Mononuclear cell (primary cell): ENCODE measurements around the gene HUWE1. TPM values are rescaled to one million over a fixed set of nuclear protein-coding genes. Genes with fewer than 3 reads are reported as not detected.
"Not testable (repeated sequence)": the region's sequence is repeated elsewhere in the genome, so short reads cannot be mapped to it uniquely, and the experiment has no call there.

Experiments used
- H3K27me3 ChIP-seq: 2 replicates; pipeline ENCODE4 v1.6.0; 2011; ENCODE audit warnings: low read length, control low read depth; ENCODE audit not compliant: insufficient read depth
- H3K4me1 ChIP-seq: 2 replicates; pipeline ENCODE4 v1.5.1; 2011; ENCODE audit warnings: mild to moderate bottlenecking, low read length, control low read depth; ENCODE audit not compliant: insufficient read depth
- H3K4me3 ChIP-seq: 2 replicates; pipeline ENCODE4 v1.5.1; 2011; ENCODE audit warnings: mild to moderate bottlenecking, low read length, moderate library complexity
- H3K9me3 ChIP-seq: 2 replicates; pipeline ENCODE4 v1.5.1; 2011; ENCODE audit warnings: low read depth, mild to moderate bottlenecking, control low read depth, low read length
- total RNA-seq: library from RNA; depleted of rRNA; stranded (reverse); fragments of >200 nt; gene quantifications from one replicate; pipeline ENCODE4 v1.2.3, GENCODE V29; 2012

The HUWE1 gene
- total RNA-seq, 1 donor = 72.2 TPM

DNA sequence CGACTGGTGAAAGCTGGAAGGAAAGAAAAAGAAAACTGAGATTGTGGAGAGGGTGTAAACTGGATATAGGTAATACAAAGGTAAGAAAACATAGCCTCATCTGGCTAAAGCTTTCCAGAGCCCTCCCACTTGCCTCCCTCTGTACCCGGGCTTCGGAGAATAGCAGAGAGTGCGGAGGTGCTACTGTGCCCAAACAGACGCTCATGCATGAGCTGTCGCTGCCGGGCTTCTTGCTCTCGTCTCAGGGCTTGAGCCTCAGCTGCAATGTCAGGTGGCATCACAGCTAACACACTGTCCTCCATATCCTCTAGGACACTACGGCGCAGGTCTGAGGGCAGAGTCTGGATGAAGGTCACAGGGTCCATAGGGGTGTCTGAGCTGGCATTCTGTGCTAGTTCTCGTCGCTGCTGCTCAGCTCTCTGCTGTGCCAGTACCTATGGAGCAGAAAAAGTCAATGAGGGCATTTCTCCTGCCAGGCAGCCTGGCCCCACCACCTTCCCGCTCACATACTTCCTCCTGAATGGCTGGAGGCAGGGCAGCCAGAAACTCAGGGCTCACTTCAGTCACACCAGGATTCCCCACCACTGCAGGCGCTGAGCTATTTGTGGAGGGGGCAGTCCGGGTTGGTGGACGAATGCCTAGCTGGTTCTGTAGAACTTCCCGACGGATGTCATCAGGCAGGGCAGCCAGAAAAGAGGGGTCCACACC is 135.6 kb downstream of the HUWE1 start:
- H3K4me3 ChIP-seq = no peak overlapping the region
- no peaks in the 10 kb centered on the region for H3K4me1 ChIP-seq
- H3K9me3 ChIP-seq = no peaks in the 10 kb centered on the region
- no peaks in the 10 kb centered on the region for H3K27me3 ChIP-seq

- Histone ChIP-seq H3K9me3 (no peaks in the 10 kb centered on the region), H3K4me3 (no peak overlapping the region), H3K4me1 (no peaks in the 10 kb centered on the region), H3K27me3 (no peaks in the 10 kb centered on the region)
These were observed 138.9 kb downstream of the HUWE1 start for GRCh38 chrX:53547668-53548067.

- Histone ChIP-seq H3K27me3 (no peaks in the 10 kb centered on the region), H3K4me3 (no peak overlapping the region), H3K4me1 (no peaks in the 10 kb centered on the region), H3K9me3 (no peaks in the 10 kb centered on the region)
These were observed 141.6 kb downstream of the HUWE1 start for GRCh38 chrX:53544936-53545335.

- Histone ChIP-seq H3K9me3 (no peaks in the 10 kb centered on the region), H3K4me1 (no peaks in the 10 kb centered on the region), H3K27me3 (no peaks in the 10 kb centered on the region), H3K4me3 (no peak overlapping the region)
These were observed 147.7 kb downstream of the HUWE1 start for GRCh38 chrX:53538781-53539180.

- not testable (repeated sequence) for H3K4me1 ChIP-seq
These were observed 155.1 kb downstream of the HUWE1 start for GRCh38 chrX:53531255-53531966.

DNA sequence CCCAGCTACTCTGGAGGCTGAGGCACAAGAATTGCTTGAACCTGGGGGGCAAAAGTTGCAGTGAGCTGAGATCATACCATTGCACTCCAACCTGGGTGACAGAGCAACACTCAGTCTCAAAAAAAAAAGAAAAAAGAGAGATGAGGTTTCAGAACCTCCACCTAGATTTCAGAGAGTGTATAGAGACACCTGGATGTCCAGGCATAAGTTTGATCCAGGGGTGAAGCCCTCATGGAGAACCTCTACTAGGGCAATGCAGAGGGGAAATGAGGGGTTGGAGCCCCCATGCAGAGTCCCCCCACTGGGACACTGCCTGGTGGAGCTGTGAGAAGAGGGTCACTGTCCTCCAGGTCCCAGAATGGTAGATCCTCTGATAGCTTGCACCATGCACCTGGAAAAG is 159.5 kb downstream of the HUWE1 start:
- H3K27me3 ChIP-seq = no peaks in the 10 kb centered on the region

More at GRCh38 chrX:53531255-53531966, 155.1 kb downstream of the HUWE1 start:
- not testable (repeated sequence) for H3K27me3 ChIP-seq, H3K4me3 ChIP-seq, H3K9me3 ChIP-seq

GRCh38 chrX:53511322-53511721 is 175.2 kb downstream of the HUWE1 start:
- H3K27me3 ChIP-seq = no peaks in the 10 kb centered on the region
- no peak overlapping the region for H3K4me3 ChIP-seq
- no peaks in the 10 kb centered on the region for H3K4me1 ChIP-seq
- H3K9me3 ChIP-seq = no peaks in the 10 kb centered on the region

More for the DNA sequence above, 159.5 kb downstream of the HUWE1 start:
- Histone ChIP-seq H3K4me1 (no peaks in the 10 kb centered on the region), H3K4me3 (no peak overlapping the region), H3K9me3 (no peaks in the 10 kb centered on the region)

- H3K4me3 ChIP-seq, H3K9me3 ChIP-seq, H3K27me3 ChIP-seq, H3K4me1 ChIP-seq: not testable (repeated sequence)
These were observed 182.5 kb downstream of the HUWE1 start for GRCh38 chrX:53504035-53504434.

DNA sequence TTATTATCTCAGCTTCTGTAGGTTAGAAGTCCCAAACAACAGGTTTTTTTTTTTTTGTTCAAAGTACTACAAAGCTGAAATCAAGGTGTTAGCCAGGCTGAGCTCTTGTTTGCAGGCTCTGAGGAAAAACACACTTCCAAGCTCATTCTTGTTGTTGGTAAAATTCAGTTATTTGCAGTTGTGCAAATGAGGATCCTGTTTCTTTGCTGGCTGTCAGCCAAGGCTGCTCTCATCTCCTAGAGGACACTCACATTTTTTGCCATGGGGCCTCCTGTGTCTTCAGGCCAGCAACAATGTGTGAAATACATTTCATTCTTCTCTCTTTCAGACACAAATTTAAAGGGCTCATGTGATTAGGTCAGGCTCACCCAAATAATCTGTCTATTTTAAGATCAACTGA is 192.1 kb downstream of the HUWE1 start:
- H3K4me3 ChIP-seq = no peak overlapping the region
- no peaks in the 10 kb centered on the region for H3K27me3 ChIP-seq
- no peaks in the 10 kb centered on the region for H3K4me1 ChIP-seq
- H3K9me3 ChIP-seq = no peaks in the 10 kb centered on the region

DNA sequence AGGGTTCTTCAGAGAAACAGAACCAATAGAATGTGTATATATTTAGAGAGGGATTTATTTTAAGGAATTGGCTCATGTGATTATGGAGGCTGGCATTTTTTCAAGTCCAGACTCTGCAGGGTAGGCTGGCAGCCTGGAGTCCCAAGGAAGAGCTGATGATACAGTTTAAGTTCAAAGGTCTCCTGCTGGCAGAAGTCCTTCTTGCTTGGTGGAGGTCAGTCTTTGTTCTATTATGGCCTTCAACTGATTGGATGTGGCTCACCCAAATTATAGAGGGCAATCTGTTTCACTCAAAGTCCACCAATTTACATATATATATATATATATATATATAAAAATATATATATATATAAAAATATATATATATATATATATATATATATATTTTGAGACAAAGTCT is 200.2 kb downstream of the HUWE1 start:
- no peaks in the 10 kb centered on the region for H3K27me3 ChIP-seq
- peaks cover 4% of the 10 kb centered on the region for H3K4me1 ChIP-seq
- H3K9me3 ChIP-seq = no peaks in the 10 kb centered on the region
- H3K4me3 ChIP-seq = no peak overlapping the region

GRCh38 chrX:53483838-53484405 is 202.6 kb downstream of the HUWE1 start:
- H3K27me3 ChIP-seq = no peaks in the 10 kb centered on the region
- H3K9me3 ChIP-seq = no peaks in the 10 kb centered on the region
- H3K4me1 ChIP-seq = peaks cover 4% of the 10 kb centered on the region
- H3K4me3 ChIP-seq = no peak overlapping the region

DNA sequence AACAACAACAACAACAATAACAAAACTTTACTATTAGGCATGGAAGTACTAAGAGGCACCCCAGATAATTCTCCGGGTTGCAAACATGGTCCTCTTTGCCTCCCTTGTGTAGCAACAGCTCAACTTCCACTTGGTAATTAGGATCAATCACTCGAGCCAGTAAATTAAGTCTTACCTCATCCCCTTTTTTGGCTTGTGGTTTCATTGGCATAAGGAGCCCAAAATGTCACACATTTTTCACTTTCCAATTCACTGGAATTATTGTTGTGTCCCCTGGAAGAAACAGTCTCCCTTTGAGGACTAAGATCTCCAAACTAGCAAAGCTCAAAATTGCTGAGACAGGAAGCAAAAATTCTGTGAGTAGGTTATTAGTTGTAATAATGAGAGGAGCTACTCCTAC is 203.1 kb downstream of the HUWE1 start:
- peaks cover 4% of the 10 kb centered on the region for H3K4me1 ChIP-seq
- no peaks in the 10 kb centered on the region for H3K9me3 ChIP-seq
- H3K4me3 ChIP-seq = no peak overlapping the region
- H3K27me3 ChIP-seq = no peaks in the 10 kb centered on the region
